Fibroblast of skin of right biceps (primary cell): ENCODE data around the gene C1QL1.
A peak's percentile ranks its signal among the peaks of the same experiment; 100 is the strongest.

Experiments used
- DNase-seq: peaks from one replicate; pipeline ENCODE4 v3.0.0-alpha.2; 2013

C1QL1 gene

GRCh38 chr17:44928136-44928535, 40.0 kb downstream of the C1QL1 start:
- DNase-seq = no peak

DNA sequence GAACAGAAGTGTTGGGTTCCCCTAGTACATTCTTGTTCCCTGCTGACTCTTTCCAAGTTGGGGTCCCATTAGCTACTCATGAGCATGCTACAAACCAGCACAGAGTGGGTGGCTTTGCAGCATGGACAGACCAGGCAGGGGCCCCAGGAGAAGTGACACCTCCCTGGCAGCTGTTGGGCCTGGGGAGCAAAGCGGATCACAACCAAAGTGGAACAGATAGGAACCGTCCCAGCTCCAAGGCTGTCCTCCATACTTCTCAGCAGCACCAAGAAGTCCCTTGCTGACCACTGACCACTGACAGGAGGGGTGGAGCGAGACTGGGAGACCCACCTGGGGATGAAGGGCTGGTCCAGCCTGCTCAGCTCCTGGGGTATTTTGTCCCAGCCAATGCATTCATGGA, 40.4 kb downstream of the C1QL1 start:
- DNase-seq = no peak

GRCh38 chr17:44926821-44927525, 41.1 kb downstream of the C1QL1 start:
- DNase-seq = no peak

DNA sequence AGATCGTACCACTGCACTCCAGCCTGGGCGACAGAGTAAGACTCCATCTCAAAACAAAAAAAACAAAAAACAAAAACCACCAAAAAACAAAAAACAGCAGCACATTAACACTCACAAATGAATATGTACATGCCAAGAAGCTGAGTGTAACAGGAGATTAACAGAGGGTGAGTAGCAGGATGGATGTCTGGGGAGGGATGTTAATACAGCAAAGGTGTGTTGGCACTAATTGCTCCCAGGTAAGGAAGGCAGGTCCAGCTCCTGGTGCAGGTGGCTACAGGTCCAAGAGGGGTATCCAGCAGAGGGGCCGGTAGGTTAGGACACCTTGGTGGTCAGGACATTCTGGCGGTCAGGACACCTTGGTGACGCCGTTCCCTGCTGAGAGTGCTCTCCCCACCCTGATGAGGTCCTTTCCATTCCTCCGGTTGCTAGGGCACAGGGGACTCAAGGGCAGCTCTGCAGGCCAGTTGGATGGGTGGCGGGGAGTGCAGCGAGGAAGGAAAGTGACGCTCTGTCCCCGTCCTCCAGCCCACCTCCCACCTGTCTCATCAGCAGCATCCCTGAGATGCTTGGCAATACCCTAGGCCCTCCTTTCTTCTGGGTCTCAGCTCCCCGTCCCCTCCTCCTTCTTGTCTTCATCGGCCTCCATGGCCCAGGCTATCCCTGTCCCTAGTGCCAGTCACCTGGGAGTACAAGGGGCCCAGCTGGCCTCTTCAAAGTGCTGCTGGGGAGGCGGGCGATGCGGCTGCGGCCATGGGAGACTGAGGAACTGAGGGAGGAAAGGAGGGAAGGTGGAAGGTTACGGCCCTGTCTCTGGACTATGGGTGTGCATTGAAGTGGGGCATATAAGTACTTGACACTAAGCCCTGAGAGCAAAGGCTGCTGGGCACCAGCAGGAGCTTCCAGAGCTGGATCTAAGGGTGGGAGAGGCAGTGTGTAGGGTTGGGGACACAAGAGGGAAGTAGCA, 42.1 kb downstream of the C1QL1 start:
- no peak for DNase-seq

DNA sequence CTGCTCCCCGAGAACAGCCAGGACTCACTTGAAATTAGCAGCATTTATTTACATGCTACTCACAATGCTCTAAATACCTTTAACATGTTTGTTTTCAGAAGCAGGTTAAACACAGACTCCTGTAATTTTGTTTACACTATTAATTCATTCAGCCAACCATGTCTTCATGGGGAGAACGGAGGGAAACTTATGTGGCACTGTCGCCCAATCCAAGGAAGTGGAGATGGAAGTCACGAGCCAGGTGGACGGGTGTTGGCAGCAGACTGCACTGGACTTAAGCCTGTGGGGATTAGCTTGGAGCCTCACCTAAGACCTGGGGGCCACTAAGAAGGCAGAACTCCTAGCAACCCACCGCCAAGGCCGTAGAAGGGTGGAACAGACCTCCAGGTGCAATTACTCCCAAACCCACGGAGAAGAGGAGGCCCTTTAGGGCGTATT, 44.0 kb downstream of the C1QL1 start:
- no peak for DNase-seq

- no peak for DNase-seq
Observed at GRCh38 chr17:44922746-44923470, 45.2 kb downstream of the C1QL1 start.

DNA sequence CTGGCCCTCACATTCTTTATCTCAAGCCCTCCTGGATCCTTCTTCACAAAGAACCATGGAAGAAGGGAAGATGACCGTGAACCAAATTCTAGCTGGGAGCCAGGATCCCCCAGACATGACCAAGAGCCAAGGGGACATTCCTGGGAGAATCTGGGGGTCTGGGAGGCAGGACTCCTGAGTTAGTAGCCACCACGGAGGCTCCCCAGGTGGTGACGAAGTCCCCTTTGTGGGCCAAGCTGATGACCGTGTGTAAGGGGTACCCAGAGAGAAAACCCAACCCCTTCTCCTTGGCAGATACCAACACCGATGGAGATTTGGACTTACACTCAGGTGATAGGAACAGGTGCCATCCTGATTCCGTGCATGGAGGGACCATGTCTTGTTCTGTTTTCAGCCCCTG, 46.0 kb downstream of the C1QL1 start:
- no peak for DNase-seq

DNA sequence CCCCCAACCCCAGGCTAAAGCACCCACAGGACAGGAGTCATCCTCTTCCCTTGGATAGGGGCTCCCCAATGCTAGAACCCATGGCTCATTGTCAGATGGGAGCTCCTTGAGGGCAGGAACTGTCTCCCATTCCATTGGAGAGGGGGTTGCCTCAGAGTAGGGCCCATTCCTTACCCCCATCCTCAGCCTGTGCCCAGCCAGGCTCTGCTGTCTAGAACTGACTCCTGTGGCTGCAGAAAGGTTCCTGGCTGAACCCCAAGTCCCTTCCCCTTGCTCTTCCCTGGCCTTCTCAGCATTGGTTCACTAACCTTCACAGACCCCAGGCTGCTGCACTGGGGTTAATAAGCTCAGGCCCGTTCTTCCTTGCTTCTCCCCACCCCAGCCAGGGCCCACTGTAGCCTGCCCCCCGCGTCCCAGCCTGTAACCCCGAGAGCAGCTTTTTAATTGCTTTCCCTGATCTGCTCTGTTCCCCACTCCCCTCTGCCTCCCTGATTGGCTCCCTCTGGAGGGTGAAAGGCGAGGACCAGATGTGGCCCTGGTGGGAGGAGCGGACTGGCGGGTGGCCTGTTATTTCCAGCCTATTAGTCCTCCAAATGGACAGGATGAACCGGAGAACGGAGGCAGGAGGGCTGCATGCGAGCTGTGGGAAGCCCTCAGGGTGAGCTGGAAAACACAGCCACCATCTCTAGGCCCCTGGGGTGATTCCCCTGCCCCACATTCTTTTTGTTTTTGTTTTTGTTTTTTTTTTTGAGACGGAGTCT, 46.8 kb downstream of the C1QL1 start:
- no peak for DNase-seq

- no peak for DNase-seq
Observed at GRCh38 chr17:44920565-44920940, 47.5 kb downstream of the C1QL1 start.

DNA sequence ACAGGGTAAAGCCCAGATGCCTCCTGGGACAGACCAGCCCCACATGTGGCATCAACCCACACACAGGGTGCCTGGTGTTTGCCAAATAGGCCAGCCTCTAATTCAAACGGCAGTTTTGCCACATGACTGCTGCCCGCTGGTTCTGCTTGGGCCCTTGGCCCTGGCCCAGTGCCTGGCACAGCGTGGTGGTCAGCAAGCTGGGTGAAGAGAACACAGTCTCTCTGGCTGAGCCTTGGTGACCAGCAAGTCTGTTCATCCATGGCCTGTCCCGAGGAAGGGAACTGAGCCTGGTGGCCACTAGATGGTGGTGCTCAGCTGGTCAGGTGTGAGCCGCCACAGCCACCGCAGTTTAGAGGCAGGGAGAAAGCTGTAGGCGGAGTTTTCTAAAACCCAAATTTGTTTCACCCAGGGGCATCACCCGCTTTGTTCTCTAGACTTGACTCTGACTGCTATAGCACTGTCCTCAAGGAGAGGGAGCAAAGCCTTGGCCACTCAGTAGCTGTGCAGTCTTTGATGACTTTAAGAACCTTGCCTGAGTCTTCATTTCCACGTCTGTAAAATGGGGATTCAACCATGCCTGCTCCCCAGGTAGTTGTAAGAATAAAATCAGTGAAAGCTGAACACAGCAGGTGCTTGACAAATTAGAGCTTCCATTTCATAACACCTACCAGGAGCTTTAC, 48.1 kb downstream of the C1QL1 start:
- DNase-seq = peak; percentile 73

DNA sequence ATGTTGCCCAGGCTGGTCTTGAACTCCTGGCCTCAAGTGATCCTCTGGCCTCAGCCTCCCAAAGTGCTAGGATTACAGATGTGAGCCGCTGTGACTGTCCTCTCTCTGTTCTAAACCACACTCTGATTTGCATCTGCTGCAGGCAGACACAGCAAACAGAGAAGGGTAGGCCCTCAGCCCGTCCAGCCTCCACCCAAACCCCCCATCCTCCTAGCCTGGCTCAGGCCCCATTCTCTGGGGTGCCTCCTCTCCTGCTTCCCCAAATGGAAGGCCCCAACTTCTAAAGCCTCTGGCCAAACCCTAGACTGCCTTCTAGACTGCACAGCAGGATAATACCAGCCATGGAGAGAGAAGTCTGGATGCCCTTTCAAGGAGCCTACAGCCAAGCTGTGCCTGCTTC, 48.7 kb downstream of the C1QL1 start:
- no peak for DNase-seq

- DNase-seq = no peak
Observed at GRCh38 chr17:44918006-44918405, 50.1 kb downstream of the C1QL1 start.

- DNase-seq = no peak
Observed at GRCh38 chr17:44917456-44917855, 50.6 kb downstream of the C1QL1 start.

GRCh38 chr17:44916781-44917241, 51.3 kb downstream of the C1QL1 start:
- peak; percentile 41 for DNase-seq

DNA sequence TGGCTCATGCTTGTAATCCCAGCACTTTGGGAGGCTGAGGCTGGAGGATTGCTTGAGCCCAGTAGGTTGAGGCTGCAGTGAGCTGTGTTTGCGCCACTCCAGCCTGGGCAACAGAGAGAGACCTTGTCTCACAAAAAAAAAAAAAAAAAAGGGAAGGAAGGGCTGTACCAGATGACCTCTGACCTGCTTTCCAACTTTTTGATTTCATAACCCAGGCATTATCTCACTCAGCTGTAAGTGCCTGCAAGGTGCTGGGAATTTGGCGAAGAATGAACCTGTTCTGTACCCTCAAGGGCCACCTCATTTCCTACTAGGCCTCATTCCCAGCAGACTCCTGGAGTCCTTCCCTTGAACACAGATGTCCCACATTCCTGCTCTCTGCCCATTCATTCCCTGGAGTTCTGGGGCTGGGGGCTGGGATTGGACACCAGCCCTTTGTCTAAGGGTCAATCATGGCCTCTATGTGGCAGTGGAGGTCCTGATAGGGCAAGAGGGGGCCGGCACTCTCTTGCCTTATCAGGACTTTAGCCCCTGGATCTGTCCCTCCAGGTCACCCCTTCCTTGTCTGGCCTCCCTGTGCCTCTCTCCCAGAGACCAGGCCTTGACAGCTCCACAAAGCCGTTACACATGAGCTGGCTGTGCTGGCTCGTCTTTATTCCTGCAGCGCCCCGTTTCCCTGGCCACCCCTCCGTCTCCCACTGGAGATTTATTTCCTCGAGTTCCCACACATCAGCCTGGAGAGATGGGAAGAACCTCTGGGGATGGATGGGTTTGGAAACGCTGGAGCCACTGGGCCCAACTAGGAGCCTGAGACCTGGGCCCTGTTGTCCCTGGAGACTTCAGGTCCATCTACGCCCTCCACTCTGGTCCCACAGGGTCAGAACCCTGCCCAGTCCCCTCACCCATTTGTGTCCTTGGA, 52.0 kb downstream of the C1QL1 start:
- no peak for DNase-seq

GRCh38 chr17:44915321-44915726, 52.8 kb downstream of the C1QL1 start, which contains the start of gene GFAP:
TSS of gene GFAP (minus strand) at chr17:44915500. CDS start at chr17:44915486, 14 bp downstream.
- DNase-seq = no peak

DNA sequence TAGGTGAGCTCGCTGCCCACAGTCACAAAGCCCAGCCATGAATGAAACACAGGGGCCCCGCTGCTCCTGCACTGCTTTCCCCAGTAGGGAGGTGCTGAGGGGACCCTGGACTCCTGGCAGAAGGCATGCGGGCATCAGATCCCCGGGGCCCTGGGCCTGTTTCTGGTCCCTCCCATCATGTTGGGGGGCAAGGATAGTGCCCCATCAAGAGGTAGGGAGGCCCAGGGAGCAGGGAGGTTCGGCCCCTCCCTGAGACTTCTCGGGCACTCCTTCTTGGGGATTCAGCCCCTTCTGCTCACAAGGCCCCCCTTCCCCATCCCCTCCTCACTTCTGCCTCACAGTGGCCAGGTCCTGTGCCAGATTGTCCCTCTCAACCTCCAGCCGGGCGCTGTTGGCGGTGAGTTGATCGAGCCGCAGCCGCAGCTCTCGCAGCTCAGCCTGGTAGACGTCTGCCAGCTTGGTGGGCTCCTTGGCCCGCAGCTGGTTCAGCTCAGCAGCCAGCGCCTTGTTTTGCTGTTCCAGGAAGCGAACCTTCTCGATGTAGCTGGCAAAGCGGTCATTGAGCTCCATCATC, 53.3 kb downstream of the C1QL1 start:
- DNase-seq = no peak

- DNase-seq = no peak
Observed at GRCh38 chr17:44914148-44914547, 54.0 kb downstream of the C1QL1 start.

DNA sequence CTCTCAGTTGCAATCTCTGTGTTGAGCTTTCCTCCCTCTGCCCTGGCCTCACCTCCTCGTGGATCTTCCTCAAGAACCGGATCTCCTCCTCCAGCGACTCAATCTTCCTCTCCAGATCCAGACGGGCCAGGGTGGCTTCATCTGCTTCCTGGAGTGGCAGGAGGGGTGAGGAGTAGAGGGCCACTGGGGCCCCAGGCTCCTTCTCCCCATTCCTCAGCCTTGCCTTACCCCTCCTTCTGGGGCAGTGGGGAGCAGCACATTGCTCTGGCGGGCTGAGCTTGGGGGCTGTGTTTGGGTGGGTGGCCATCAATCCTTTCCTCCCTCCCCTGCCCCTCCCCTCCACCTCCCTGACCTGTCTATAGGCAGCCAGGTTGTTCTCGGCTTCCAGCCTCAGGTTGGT, 54.4 kb downstream of the C1QL1 start:
- no peak for DNase-seq
